ENCODE results near the gene APBB3.

- TF ChIP-seq YY1 (IDR thresholded peaks at IDR 0.05; ENCODE audit: insufficient read depth, insufficient read length) (no peak), SUZ12 (IDR thresholded peaks at IDR 0.05; ENCODE audit: extremely low read depth, insufficient read depth, insufficient read length) (no peak)
Measured at GRCh38 chr5:140546851-140547507, 17.4 kb downstream of the APBB3 start.

Measured in NT2/D1 (cell line).